Suprapubic skin (tissue), 4 donors: Measurements from ENCODE around the gene SLC36A2.

Experiments
- CTCF ChIP-seq, 2 donors: fragments of 200-600 bp in 1 of 2; fragments of 450-650 bp in 1 of 2; sonication (generic) in 1 of 2; IDR thresholded peaks; one replicate each; pipeline ENCODE4 v1.5.1; 2016 to 2019; ENCODE audit warnings: antibody characterized with exemption in 2 of 2, mild to moderate bottlenecking in 1 of 2, moderate library complexity in 1 of 2
- EP300 ChIP-seq: sonication (generic); formaldehyde crosslinking; IDR thresholded peaks from one replicate; pipeline ENCODE4 v1.6.1; 2017; ENCODE audit warnings: antibody characterized with exemption
- POLR2AphosphoS5 ChIP-seq, 3 donors: sonication (generic); formaldehyde crosslinking; IDR thresholded peaks; one replicate each; pipeline ENCODE4 v1.6.1; 2017; ENCODE audit warnings: antibody characterized with exemption in 3 of 3

- no peak for TF ChIP-seq CTCF (IDR thresholded peaks at IDR 0.05)
- no peak for TF ChIP-seq POLR2AphosphoS5 (IDR thresholded peaks at IDR 0.05)
- TF ChIP-seq EP300 = no peak
Measured at GRCh38 chr5:151344088-151344487, 3.3 kb downstream of the SLC36A2 start.
